ENCODE measurements around the gene KRTAP22-2.

Gene KRTAP22-2

GRCh38 chr21:30561957-30562356 lies 28.2 kb downstream of the KRTAP22-2 start:
- Histone ChIP-seq H3K79me2 (ENCODE audit: insufficient read depth, low read depth) (no peaks in the 10 kb centered on the region), H3K4me2 (no peak overlapping the region), H2AFZ (ENCODE audit: low read depth) (no peak overlapping the region), H3K4me1 (ENCODE audit: low read depth, poor library complexity, severe bottlenecking) (no peaks in the 10 kb centered on the region), H4K20me1 (ENCODE audit: insufficient read depth) (no peaks in the 10 kb centered on the region), H3K36me3 (ENCODE audit: insufficient read depth) (no peaks in the 10 kb centered on the region), H3K27ac (no peak overlapping the region), H3K27me3 (ENCODE audit: insufficient read depth, low read depth) (no peaks in the 10 kb centered on the region), H3K9ac (no peak overlapping the region), H3K4me3 (IDR thresholded peaks at IDR 0.05; ENCODE audit: insufficient read depth, low read depth, low read length) (no peak overlapping the region)
- TF ChIP-seq, protein P1, sequence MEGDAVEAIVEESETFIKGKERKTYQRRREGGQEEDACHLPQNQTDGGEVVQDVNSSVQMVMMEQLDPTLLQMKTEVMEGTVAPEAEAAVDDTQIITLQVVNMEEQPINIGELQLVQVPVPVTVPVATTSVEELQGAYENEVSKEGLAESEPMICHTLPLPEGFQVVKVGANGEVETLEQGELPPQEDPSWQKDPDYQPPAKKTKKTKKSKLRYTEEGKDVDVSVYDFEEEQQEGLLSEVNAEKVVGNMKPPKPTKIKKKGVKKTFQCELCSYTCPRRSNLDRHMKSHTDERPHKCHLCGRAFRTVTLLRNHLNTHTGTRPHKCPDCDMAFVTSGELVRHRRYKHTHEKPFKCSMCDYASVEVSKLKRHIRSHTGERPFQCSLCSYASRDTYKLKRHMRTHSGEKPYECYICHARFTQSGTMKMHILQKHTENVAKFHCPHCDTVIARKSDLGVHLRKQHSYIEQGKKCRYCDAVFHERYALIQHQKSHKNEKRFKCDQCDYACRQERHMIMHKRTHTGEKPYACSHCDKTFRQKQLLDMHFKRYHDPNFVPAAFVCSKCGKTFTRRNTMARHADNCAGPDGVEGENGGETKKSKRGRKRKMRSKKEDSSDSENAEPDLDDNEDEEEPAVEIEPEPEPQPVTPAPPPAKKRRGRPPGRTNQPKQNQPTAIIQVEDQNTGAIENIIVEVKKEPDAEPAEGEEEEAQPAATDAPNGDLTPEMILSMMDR (conservative IDR thresholded peaks at IDR 0.05; ENCODE audit: low read depth, low read length), result no peak

DNA sequence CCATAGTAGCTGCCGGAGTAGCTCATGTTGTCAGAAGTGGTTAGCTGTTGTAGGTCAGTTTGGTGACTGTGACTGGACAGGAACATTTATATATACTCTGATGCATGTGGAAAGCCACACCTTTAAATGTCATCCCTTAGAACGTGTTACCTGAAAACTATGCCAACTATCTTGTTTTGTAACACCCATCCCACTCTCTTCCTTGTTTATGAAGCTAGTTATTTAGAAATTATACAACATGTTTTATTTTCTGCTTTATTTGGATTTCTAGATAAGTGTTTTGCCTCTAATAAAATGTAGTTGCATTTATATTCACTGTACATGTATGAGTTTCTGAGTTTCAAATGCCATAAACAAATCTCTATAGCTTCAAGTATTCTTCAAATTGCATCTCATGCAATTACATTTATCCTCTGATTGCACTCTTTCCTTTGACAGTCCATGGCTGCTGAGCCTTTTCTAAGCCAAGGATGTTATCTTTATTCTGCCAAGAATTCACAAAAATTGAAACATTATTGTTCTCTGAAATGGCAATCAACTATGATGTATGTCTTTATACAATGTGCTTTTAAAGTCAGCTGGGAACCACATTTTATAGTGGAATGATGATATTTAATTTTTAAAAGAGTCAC lies 28.8 kb downstream of the KRTAP22-2 start, which contains the start of gene KRTAP19-7:
Gene KRTAP19-7, minus strand, starts transcription at position 51 of the 632 bp plus-strand sequence. Its CDS starts 25 bp downstream, at position 26.
- TF ChIP-seq, protein P1 (conservative IDR thresholded peaks at IDR 0.05; ENCODE audit: low read depth, low read length), result no peak
- Histone ChIP-seq H3K9ac (no peak within 1 kb of the TSS), H3K4me3 (IDR thresholded peaks at IDR 0.05; ENCODE audit: insufficient read depth, low read depth, low read length) (no peak within 1 kb of the TSS)

GRCh38 chr21:30555095-30555494 lies 35.1 kb downstream of the KRTAP22-2 start:
- Histone ChIP-seq H3K9ac (no peak overlapping the region), H3K4me2 (no peak overlapping the region)

More for the DNA sequence above, 28.8 kb downstream of the KRTAP22-2 start, which contains the start of gene KRTAP19-7:
- Histone ChIP-seq H3K79me2 (ENCODE audit: insufficient read depth, low read depth) (no peaks in the 10 kb centered on the region), H3K4me2 (no peak within 1 kb of the TSS), H2AFZ (ENCODE audit: low read depth) (no peak within 1 kb of the TSS), H3K27me3 (ENCODE audit: insufficient read depth, low read depth) (no peaks in the 10 kb centered on the region), H3K4me1 (ENCODE audit: low read depth, poor library complexity, severe bottlenecking) (no peaks in the 10 kb centered on the region), H4K20me1 (ENCODE audit: insufficient read depth) (no peaks in the 10 kb centered on the region), H3K27ac (no peak within 1 kb of the TSS), H3K36me3 (ENCODE audit: insufficient read depth) (no peaks in the 10 kb centered on the region)

GRCh38 chr21:30552782-30553181 lies 37.4 kb downstream of the KRTAP22-2 start:
- Histone ChIP-seq H3K9ac (no peak overlapping the region), H3K27ac (no peak overlapping the region), H3K4me3 (IDR thresholded peaks at IDR 0.05; ENCODE audit: insufficient read depth, low read depth, low read length) (no peak overlapping the region), H3K27me3 (ENCODE audit: insufficient read depth, low read depth) (no peaks in the 10 kb centered on the region), H3K4me1 (ENCODE audit: low read depth, poor library complexity, severe bottlenecking) (no peaks in the 10 kb centered on the region), H3K36me3 (ENCODE audit: insufficient read depth) (no peaks in the 10 kb centered on the region), H3K79me2 (ENCODE audit: insufficient read depth, low read depth) (no peaks in the 10 kb centered on the region), H4K20me1 (ENCODE audit: insufficient read depth) (no peaks in the 10 kb centered on the region), H2AFZ (ENCODE audit: low read depth) (no peak overlapping the region), H3K4me2 (no peak overlapping the region)
- TF ChIP-seq, protein P1 (conservative IDR thresholded peaks at IDR 0.05; ENCODE audit: low read depth, low read length), result no peak

More at GRCh38 chr21:30555095-30555494, 35.1 kb downstream of the KRTAP22-2 start:
- Histone ChIP-seq H3K27me3 (ENCODE audit: insufficient read depth, low read depth) (no peaks in the 10 kb centered on the region), H3K4me1 (ENCODE audit: low read depth, poor library complexity, severe bottlenecking) (no peaks in the 10 kb centered on the region), H3K27ac (no peak overlapping the region), H3K79me2 (ENCODE audit: insufficient read depth, low read depth) (no peaks in the 10 kb centered on the region), H3K36me3 (ENCODE audit: insufficient read depth) (no peaks in the 10 kb centered on the region), H2AFZ (ENCODE audit: low read depth) (no peak overlapping the region), H4K20me1 (ENCODE audit: insufficient read depth) (no peaks in the 10 kb centered on the region), H3K4me3 (IDR thresholded peaks at IDR 0.05; ENCODE audit: insufficient read depth, low read depth, low read length) (no peak overlapping the region)
- TF ChIP-seq, protein P1 (conservative IDR thresholded peaks at IDR 0.05; ENCODE audit: low read depth, low read length), result no peak

Measured in KMS-11 (cell line).